Keratinocyte (primary cell): Measurements from ENCODE around the gene TOP2A. TPM values are rescaled to one million over a fixed set of nuclear protein-coding genes. Genes with fewer than 3 reads are reported as not detected.

Experiments used
- DNase-seq: peaks from one replicate; pipeline ENCODE4 v3.0.0-alpha.2; 2011; ENCODE audit warnings: low read depth, missing footprints, low spot score
- FAIRE-seq: peaks from 2 replicates; lab custom pipeline; 2011; peaks lifted over from hg19 to GRCh38; lab: Jason Lieb, UNC
- H2AFZ ChIP-seq: 2 replicates; pipeline ENCODE4 v1.6.0; 2012; ENCODE audit warnings: low read length, control low read depth, inconsistent platforms; ENCODE audit not compliant: control insufficient read depth
- H3K27ac ChIP-seq: 2 replicates; pipeline ENCODE4 v1.5.1; 2011; ENCODE audit warnings: low read length; ENCODE audit not compliant: control insufficient read depth, insufficient read depth
- H3K27me3 ChIP-seq: 3 replicates; pipeline ENCODE4 v1.6.0; 2011; ENCODE audit warnings: low read length; ENCODE audit not compliant: control insufficient read depth, insufficient read depth; ENCODE audit errors: extremely low read depth
- H3K36me3 ChIP-seq, 2 experiments: 2 replicates in 1 of 2; 3 replicates in 1 of 2; pipeline ENCODE4 v1.5.1; 2011; ENCODE audit warnings: low read length in 2 of 2, mild to moderate bottlenecking in 1 of 2; ENCODE audit not compliant: control insufficient read depth in 2 of 2, insufficient read depth in 2 of 2; ENCODE audit errors: extremely low read depth in 1 of 2
- H3K4me1 ChIP-seq: 3 replicates; pipeline ENCODE4 v1.5.1; 2011; ENCODE audit warnings: low read length; ENCODE audit not compliant: control insufficient read depth, insufficient read depth; ENCODE audit errors: extremely low read depth
- H3K4me2 ChIP-seq: 3 replicates; pipeline ENCODE4 v1.6.0; 2011; ENCODE audit warnings: low read depth, low read length; ENCODE audit not compliant: control insufficient read depth, insufficient read depth; ENCODE audit errors: extremely low read depth
- H3K4me3 ChIP-seq, 3 experiments: fragments of 200-600 bp in 1 of 3; sonication (generic) in 1 of 3; 2 replicates in 2 of 3; 3 replicates in 1 of 3; pipeline ENCODE4 v1.5.1; 2011 to 2016; ENCODE audit warnings: low read length in 3 of 3, mild to moderate bottlenecking in 3 of 3, control low read depth in 2 of 3, inconsistent platforms in 1 of 3, low read depth in 1 of 3, mixed read lengths in 1 of 3, mixed run types in 1 of 3, moderate library complexity in 1 of 3; ENCODE audit not compliant: control insufficient read depth in 2 of 3, insufficient read depth in 2 of 3; ENCODE audit errors: extremely low read depth in 1 of 3
- H3K79me2 ChIP-seq: 2 replicates; pipeline ENCODE4 v1.6.0; 2012; ENCODE audit warnings: low read length; ENCODE audit not compliant: control insufficient read depth, insufficient read depth
- H3K9ac ChIP-seq: 3 replicates; pipeline ENCODE4 v1.6.0; 2011; ENCODE audit warnings: low read length; ENCODE audit not compliant: control insufficient read depth, insufficient read depth; ENCODE audit errors: extremely low read depth
- H3K9me1 ChIP-seq: 3 replicates; pipeline ENCODE4 v1.6.0; 2011; ENCODE audit warnings: low read length; ENCODE audit not compliant: control insufficient read depth, insufficient read depth; ENCODE audit errors: extremely low read depth
- H3K9me3 ChIP-seq: 2 replicates; pipeline ENCODE4 v1.5.1; 2012; ENCODE audit warnings: low read depth, low read length; ENCODE audit not compliant: control insufficient read depth
- H4K20me1 ChIP-seq: 3 replicates; pipeline ENCODE4 v1.6.0; 2011; ENCODE audit warnings: low read length; ENCODE audit not compliant: control insufficient read depth, insufficient read depth; ENCODE audit errors: extremely low read depth
- CTCF ChIP-seq, 3 experiments: IDR thresholded peaks in 1 of 3; conservative IDR thresholded peaks in 1 of 3; optimal IDR thresholded peaks in 1 of 3; 2 replicates in 2 of 3; 3 replicates in 1 of 3; pipeline versions ENCODE3 to v1.5.1; 2011; ENCODE audit warnings: low read length in 3 of 3, mild to moderate bottlenecking in 3 of 3, moderate library complexity in 2 of 3, control low read depth in 1 of 3, inconsistent platforms in 1 of 3; ENCODE audit not compliant: insufficient read depth in 2 of 3; ENCODE audit errors: extremely low read depth in 1 of 3
- EZH2 ChIP-seq: IDR thresholded peaks from one replicate; pipeline ENCODE4 v1.6.1; 2012; ENCODE audit warnings: inconsistent platforms, mild to moderate bottlenecking, low read length, moderate library complexity
- dilution Hi-C: fragments of 300-500 bp; cut with MboI; formaldehyde crosslinking; loops from one replicate; pipeline ENCODE4 v1.7.0; 2020; ENCODE audit warnings: low sequenced_read_pairs; ENCODE audit not compliant: extremely low pct_ligation_motif_present
- polyA plus RNA-seq, 5 experiments: library from polyadenylated mRNA; depleted of rRNA in 3 of 5; stranded (reverse) in 3 of 5; stranded (forward) in 1 of 5; unstranded in 1 of 5; fragments of >200 nt; gene quantifications; 1 replicate in 1 of 5; 2 replicates in 3 of 5; 3 replicates in 1 of 5; pipeline versions ENCODE4 v1.2.1 to v1.2.3, GENCODE V29; 2011 to 2012; ENCODE audit warnings: missing spikeins in 2 of 5, low read depth in 1 of 5, low replicate concordance in 1 of 5

TOP2A gene
- polyA plus RNA-seq, 1 donor (not counting 4 experiments of a cell fraction or from before 2014, with no cell fraction given), result 45.0 TPM

- Histone ChIP-seq H3K27ac (no peak overlapping the region), H3K4me3 (no peak overlapping the region), H4K20me1 (no peaks in the 10 kb centered on the region), H3K36me3 (no peaks in the 10 kb centered on the region), H3K4me2 (no peak overlapping the region), H3K79me2 (no peaks in the 10 kb centered on the region), H3K27me3 (peaks cover 42% of the 10 kb centered on the region), H3K9me3 (no peaks in the 10 kb centered on the region), H3K9ac (no peak overlapping the region), H2AFZ (no peak overlapping the region), H3K9me1 (no peaks in the 10 kb centered on the region), H3K4me1 (peaks cover 6% of the 10 kb centered on the region)
- no peak for FAIRE-seq
- TF ChIP-seq CTCF (optimal IDR thresholded peaks at IDR 0.05 in 1 of 3, IDR thresholded peaks at IDR 0.05 in 1 of 3, conservative IDR thresholded peaks at IDR 0.05 in 1 of 3; ENCODE audit: extremely low read depth in 1 of 3, insufficient read depth in 2 of 3, low read length in 3 of 3) (peak in 1 of 3 experiments; percentile 14), EZH2 (no peak)
- DNase-seq, result no peak
- dilution Hi-C loops, result no loop called here
Measured at GRCh38 chr17:40445751-40446468, 28.2 kb upstream of the TOP2A start.

- no peak for FAIRE-seq
Measured at GRCh38 chr17:40443988-40444899, 26.5 kb upstream of the TOP2A start.

More at GRCh38 chr17:40443988-40444899, 26.5 kb upstream of the TOP2A start:
- Histone ChIP-seq H3K27me3 (peaks cover 38% of the 10 kb centered on the region), H3K4me2 (peak overlapping the region; percentile 74), H3K9me1 (no peaks in the 10 kb centered on the region), H3K9me3 (no peaks in the 10 kb centered on the region), H3K36me3 (no peaks in the 10 kb centered on the region), H3K79me2 (no peaks in the 10 kb centered on the region), H3K9ac (peak overlapping the region; percentile 35), H3K4me1 (peaks cover 6% of the 10 kb centered on the region), H4K20me1 (no peaks in the 10 kb centered on the region), H3K27ac (no peak overlapping the region), H2AFZ (peak overlapping the region; percentile 34), H3K4me3 (peak overlapping the region; percentile 29 to 50 (median 48))
- no peak for DNase-seq
- dilution Hi-C loops, result no loop called here
- TF ChIP-seq CTCF (optimal IDR thresholded peaks at IDR 0.05 in 1 of 3, IDR thresholded peaks at IDR 0.05 in 1 of 3, conservative IDR thresholded peaks at IDR 0.05 in 1 of 3; ENCODE audit: extremely low read depth in 1 of 3, insufficient read depth in 2 of 3, low read length in 3 of 3) (peak in 1 of 3 experiments; percentile 5), EZH2 (no peak)
